SH-SY5Y (cell line): ENCODE measurements around the gene STRN.

Source experiments
- GATA2 ChIP-seq: IDR thresholded peaks from 2 replicates; pipeline ENCODE4 v1.6.1; 2011; ENCODE audit warnings: mild to moderate bottlenecking, low read depth, low read length
- GATA3 ChIP-seq: IDR thresholded peaks from 2 replicates; pipeline ENCODE4 v1.6.1; 2011; ENCODE audit warnings: low read depth, mild to moderate bottlenecking, low read length, moderate library complexity

DNA sequence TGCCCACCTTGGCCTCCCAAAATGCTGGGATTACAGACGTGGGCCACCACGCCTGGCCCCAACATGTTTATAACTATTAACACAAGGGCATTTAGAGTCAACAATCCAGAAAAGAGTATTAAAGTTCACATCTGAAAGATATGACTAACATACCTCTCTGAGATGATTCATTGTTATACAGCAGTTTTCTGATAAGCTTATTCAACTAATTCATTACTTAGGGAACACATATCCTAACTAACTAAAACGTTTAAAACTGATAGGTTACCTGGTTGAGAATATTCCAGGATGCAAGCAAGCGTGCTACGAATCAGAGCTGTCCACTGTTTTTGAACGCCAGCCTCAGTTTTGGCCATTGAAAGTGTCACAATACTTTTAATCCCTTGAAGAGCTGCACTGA lies 34.0 kb upstream of the STRN start:
- TF ChIP-seq GATA2 (no peak), GATA3 (no peak)
